ENCODE results near the gene WDR86.

WDR86 gene

DNA sequence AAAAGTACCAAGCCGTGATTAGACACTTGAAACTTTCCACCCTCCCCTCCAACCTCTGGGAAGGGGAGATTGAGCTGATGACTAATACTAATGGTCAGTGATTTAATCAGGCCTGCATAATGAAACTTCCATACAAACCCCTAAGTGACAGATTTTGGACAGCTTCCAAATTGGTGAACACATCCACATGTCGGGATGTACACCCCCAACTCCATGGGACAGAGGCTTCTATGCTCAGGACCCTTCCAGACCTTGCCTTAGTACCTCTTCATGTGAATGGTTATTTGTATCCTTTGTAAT lies 63.4 kb downstream of the WDR86 start:
- TF ChIP-seq, protein P1, sequence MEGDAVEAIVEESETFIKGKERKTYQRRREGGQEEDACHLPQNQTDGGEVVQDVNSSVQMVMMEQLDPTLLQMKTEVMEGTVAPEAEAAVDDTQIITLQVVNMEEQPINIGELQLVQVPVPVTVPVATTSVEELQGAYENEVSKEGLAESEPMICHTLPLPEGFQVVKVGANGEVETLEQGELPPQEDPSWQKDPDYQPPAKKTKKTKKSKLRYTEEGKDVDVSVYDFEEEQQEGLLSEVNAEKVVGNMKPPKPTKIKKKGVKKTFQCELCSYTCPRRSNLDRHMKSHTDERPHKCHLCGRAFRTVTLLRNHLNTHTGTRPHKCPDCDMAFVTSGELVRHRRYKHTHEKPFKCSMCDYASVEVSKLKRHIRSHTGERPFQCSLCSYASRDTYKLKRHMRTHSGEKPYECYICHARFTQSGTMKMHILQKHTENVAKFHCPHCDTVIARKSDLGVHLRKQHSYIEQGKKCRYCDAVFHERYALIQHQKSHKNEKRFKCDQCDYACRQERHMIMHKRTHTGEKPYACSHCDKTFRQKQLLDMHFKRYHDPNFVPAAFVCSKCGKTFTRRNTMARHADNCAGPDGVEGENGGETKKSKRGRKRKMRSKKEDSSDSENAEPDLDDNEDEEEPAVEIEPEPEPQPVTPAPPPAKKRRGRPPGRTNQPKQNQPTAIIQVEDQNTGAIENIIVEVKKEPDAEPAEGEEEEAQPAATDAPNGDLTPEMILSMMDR (IDR thresholded peaks at IDR 0.05): no peak

DNA sequence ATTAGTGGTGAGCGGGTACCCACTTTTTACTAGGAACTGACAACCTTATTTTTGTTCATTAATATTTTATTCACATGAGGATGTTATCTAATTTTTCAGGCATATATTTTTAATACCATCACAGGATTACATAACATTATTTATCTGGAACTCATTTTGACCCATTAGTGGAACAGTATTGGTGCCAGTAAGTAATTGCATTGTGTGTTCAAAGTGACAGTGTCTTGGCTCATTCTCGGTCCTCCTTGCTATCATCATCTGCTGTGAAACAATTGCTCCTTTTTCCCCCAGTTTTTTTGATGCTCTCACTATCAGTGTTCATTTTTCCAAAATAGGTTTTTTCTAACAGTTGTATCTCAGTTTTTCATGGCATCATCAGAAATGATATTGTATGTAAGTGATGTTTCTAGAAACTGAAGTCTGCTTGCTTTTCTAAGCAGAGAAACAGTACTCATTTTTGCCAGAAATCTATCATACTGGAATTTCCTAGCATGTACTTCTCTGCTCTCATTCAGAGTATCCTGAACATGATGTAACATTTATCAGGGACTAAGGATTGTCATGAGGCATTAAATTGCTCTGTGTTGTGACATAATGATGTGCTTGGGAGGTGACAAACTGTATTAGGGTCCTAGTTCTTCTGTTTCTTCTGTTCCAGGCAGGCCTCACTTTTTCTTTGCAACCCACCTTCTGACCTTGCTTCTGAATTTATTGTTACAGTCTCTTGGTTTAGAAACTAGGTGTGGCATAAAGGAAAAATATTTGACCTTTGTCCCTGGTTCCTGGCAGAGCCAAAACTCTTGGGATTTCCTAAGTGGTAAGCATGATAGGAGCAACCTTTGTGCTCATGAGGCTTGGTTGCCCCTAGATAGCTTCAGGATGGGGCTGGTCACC lies 64.0 kb downstream of the WDR86 start:
- TF ChIP-seq, protein P1 (IDR thresholded peaks at IDR 0.05): no peak

DNA sequence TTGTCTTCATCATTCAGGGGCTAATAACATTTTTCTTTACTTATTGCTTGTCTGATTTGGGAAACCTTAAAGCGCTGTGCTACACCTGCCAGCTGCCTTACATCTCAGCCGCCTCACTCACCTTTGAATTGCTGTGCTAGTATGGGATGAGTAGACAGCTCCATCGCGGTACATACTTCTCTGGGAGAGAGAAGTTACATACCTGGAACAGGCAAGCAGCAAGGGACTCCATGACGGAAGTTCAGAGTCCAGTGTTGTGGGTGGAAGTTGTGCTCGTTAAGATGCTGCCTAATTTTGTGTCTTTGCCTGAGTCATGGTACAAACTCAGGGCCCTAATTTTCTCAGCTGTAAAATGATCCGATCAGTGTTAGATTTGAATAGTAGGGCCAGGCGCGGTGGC lies 66.3 kb downstream of the WDR86 start:
- TF ChIP-seq, protein P1 (IDR thresholded peaks at IDR 0.05): no peak

DNA sequence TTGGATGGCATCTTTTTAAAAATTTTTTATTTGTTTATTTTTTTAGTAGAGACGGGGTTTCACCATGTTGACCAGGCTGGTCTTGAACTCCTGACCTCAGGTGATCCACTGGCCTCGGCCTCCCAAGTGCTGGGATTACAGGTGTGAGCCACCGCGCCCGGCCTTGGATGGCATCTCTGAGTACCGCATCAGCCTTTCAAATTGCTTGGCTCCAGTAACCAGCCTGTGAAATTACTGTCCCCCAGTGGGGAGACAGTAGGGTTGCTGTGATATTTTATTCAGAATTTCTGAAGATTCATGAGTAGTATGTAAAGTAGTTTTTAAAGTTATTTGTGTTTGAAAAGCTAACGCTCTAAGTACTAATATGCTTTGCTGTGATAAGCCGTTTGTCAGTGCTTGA lies 67.0 kb downstream of the WDR86 start:
- TF ChIP-seq, protein P1 (IDR thresholded peaks at IDR 0.05): no peak

DNA sequence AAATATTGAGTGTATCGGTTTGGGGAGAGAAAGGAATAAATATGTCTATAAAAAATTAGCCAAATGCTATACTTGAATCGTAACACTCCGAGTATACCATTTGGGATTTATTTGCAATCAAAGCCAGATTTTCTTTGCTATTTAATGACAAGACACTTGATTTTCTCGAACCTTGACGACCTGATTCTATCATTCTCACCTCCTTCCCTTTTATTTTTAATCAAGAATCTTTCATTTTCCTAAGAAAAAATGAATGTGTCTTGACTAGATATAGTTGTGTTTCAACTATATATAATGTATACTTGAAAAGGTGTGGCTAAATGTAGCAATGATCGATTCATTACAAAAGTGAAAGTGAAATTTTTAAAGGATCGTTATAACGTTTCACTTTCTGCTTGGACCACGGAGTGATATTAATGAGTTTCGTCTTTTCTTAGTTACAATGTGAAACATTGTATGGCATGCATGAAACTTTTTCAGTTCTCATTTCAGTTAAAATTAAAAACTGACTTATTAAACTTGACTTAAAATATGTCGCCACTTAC lies 67.7 kb downstream of the WDR86 start:
- TF ChIP-seq, protein P1 (IDR thresholded peaks at IDR 0.05): no peak

DNA sequence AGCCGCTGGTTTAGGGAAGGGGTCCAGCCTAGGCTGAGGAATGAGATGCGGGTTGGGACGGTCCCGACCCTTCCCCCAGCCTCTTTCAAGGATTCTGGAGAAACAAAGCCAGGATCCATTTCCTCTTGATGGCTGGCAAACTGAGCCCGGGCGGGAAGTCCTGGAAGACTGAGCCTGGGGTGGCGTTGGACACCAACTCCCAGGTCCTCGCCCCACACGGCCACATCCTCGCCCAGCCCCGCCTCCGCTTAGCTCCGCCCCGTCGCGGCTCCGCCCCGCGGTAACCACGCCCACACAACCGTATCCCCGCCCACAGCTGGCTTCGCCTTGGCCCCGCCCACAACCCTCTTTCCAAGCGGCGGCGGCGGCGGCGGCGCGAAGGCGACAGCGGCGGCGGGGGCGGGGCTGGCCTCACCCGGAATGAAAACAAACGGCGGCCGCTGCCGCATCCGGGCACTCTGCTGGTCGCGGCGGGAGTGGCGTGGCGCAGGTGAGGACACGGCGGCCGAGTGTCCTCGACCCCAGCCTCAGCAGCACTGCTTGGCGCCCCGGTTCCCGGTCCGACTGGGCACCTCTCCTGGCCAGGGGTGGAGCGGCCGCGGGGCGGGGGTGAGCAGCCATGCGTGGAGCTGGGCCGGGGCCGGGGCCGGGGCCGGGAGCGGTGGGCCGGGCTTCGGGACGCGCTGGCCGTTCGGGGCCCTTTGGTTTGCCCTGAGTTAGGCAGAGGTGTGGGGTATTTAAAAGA lies 68.3 kb downstream of the WDR86 start, which contains the start of gene NUB1:
Gene NUB1, plus strand, starts transcription at position 456 of the 745 bp plus-strand sequence. CDS start 3,538 bp downstream, outside the sequence.
- TF ChIP-seq, protein P1 (IDR thresholded peaks at IDR 0.05): no peak

DNA sequence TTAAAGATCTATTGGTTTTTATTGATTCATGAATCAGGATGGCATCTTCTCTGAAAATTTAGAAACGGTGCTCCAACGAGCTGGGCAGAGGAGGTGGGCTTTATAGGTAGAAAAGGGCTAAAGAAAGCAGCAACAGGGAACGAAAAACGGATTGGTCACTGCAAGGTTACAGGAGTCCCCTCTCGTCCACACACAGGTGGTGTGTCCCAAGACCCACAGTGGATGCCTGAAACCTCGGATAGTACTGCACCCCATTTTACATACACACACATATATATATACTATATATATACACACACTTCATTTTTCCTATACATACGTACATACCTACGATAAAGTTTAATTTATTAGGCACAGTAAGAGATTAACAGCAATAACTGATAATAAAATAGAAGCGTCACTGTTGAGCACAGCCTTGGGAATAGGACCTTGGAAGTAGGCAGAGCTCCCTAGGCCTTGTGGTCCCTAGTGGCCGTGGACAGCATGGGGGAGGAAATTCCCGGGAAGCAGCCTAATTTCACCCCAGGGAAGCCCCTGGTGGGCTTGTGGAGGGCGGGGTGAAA lies 69.0 kb downstream of the WDR86 start:
- TF ChIP-seq, protein P1 (IDR thresholded peaks at IDR 0.05): no peak

Data from LNCAP (cell line).